Hematopoietic multipotent progenitor cell treated with erythropoietin and hydrocortisone succinate and interleukin-3 and kit ligand, for 4 days (in vitro differentiated cells): Measurements from ENCODE around the gene SORBS2.

Source experiments
- DNase-seq: peaks from one replicate; pipeline ENCODE4 v3.0.0-alpha.2; 2015

Gene SORBS2

GRCh38 chr4:185771711-185772390 is 40.1 kb downstream of the SORBS2 start:
- no peak for DNase-seq

- DNase-seq = no peak
Observed at GRCh38 chr4:185767528-185767927, 44.5 kb downstream of the SORBS2 start.

- DNase-seq = no peak
Observed at GRCh38 chr4:185764876-185765275, 47.1 kb downstream of the SORBS2 start.

- no peak for DNase-seq
Observed at GRCh38 chr4:185761352-185762235, 50.4 kb downstream of the SORBS2 start.

GRCh38 chr4:185758807-185759206 is 53.2 kb downstream of the SORBS2 start:
- DNase-seq = no peak

GRCh38 chr4:185755451-185755850 is 56.5 kb downstream of the SORBS2 start:
- no peak for DNase-seq

- no peak for DNase-seq
Observed at GRCh38 chr4:185754961-185755360, 57.0 kb downstream of the SORBS2 start.

GRCh38 chr4:185752872-185753271 is 59.1 kb downstream of the SORBS2 start:
- DNase-seq = no peak

- DNase-seq = no peak
Observed at GRCh38 chr4:185749858-185750257, 62.1 kb downstream of the SORBS2 start.

GRCh38 chr4:185748901-185749390 is 63.0 kb downstream of the SORBS2 start:
- DNase-seq = no peak

GRCh38 chr4:185745891-185746290 is 66.1 kb downstream of the SORBS2 start:
- no peak for DNase-seq

- no peak for DNase-seq
Observed at GRCh38 chr4:185744946-185745345, 67.0 kb downstream of the SORBS2 start.

- no peak for DNase-seq
Observed at GRCh38 chr4:185744488-185744862, 67.5 kb downstream of the SORBS2 start.

GRCh38 chr4:185743722-185744487 is 68.1 kb downstream of the SORBS2 start:
- no peak for DNase-seq

GRCh38 chr4:185742766-185743165 is 69.2 kb downstream of the SORBS2 start:
- peak; percentile 38 for DNase-seq

- DNase-seq = no peak
Observed at GRCh38 chr4:185741795-185742194, 70.2 kb downstream of the SORBS2 start.

- DNase-seq = no peak
Observed at GRCh38 chr4:185740471-185740873, 71.5 kb downstream of the SORBS2 start.

- no peak for DNase-seq
Observed at GRCh38 chr4:185738820-185739219, 73.2 kb downstream of the SORBS2 start.

- no peak for DNase-seq
Observed at GRCh38 chr4:185738038-185738552, 73.9 kb downstream of the SORBS2 start.

GRCh38 chr4:185737489-185738037 is 74.4 kb downstream of the SORBS2 start:
- no peak for DNase-seq

- DNase-seq = no peak
Observed at GRCh38 chr4:185736882-185737281, 75.1 kb downstream of the SORBS2 start.

GRCh38 chr4:185735866-185736400 is 76.1 kb downstream of the SORBS2 start:
- DNase-seq = peak; percentile 30
